KOPT-K1 (cell line): ENCODE measurements around the gene CRABP1.
"Not testable (repeated sequence)": the region's sequence is repeated elsewhere in the genome, so short reads cannot be mapped to it uniquely, and the experiment has no call there.

ENCODE experiments used
- H3K27ac ChIP-seq: fragments of 200-600 bp; sonication (generic); 2 replicates; pipeline ENCODE4 v1.5.1; 2016; ENCODE audit warnings: antibody characterized with exemption, mild to moderate bottlenecking, low read depth, low read length; ENCODE audit not compliant: poor library complexity, severe bottlenecking
- H3K36me3 ChIP-seq: fragments of 200-600 bp; sonication (generic); 2 replicates; pipeline ENCODE4 v1.5.1; 2017; ENCODE audit warnings: antibody characterized with exemption, mild to moderate bottlenecking, low read length, moderate library complexity; ENCODE audit not compliant: insufficient read depth
- H3K9me3 ChIP-seq: fragments of 200-600 bp; sonication (generic); 2 replicates; pipeline ENCODE4 v1.5.1; 2017; ENCODE audit warnings: antibody characterized with exemption, low read length, mild to moderate bottlenecking; ENCODE audit not compliant: insufficient read depth, poor library complexity, severe bottlenecking

The CRABP1 gene

GRCh38 chr15:78370013-78370412 lies 29.9 kb downstream of the CRABP1 start:
- Histone ChIP-seq H3K9me3 (no peaks in the 10 kb centered on the region), H3K27ac (no peak overlapping the region), H3K36me3 (no peaks in the 10 kb centered on the region)

GRCh38 chr15:78372880-78373279 lies 32.7 kb downstream of the CRABP1 start:
- Histone ChIP-seq H3K36me3 (no peaks in the 10 kb centered on the region), H3K27ac (no peak overlapping the region), H3K9me3 (no peaks in the 10 kb centered on the region)

GRCh38 chr15:78374436-78375393 lies 34.6 kb downstream of the CRABP1 start:
- Histone ChIP-seq H3K36me3 (no peaks in the 10 kb centered on the region), H3K27ac (no peak overlapping the region), H3K9me3 (no peaks in the 10 kb centered on the region)

- H3K9me3 ChIP-seq, H3K36me3 ChIP-seq, H3K27ac ChIP-seq: not testable (repeated sequence)
Measured at GRCh38 chr15:78380143-78380542, 40.0 kb downstream of the CRABP1 start.

- Histone ChIP-seq H3K9me3 (no peaks in the 10 kb centered on the region), H3K36me3 (no peaks in the 10 kb centered on the region), H3K27ac (no peak overlapping the region)
Measured at GRCh38 chr15:78382114-78382880, 42.1 kb downstream of the CRABP1 start.

GRCh38 chr15:78384651-78385050 lies 44.5 kb downstream of the CRABP1 start:
- Histone ChIP-seq H3K27ac (no peak overlapping the region), H3K9me3 (no peaks in the 10 kb centered on the region), H3K36me3 (no peaks in the 10 kb centered on the region)

GRCh38 chr15:78387246-78388037 lies 47.3 kb downstream of the CRABP1 start:
- H3K36me3 ChIP-seq, result no peaks in the 10 kb centered on the region
- no peak overlapping the region for H3K27ac ChIP-seq
- no peaks in the 10 kb centered on the region for H3K9me3 ChIP-seq

- no peak overlapping the region for H3K27ac ChIP-seq
Measured at GRCh38 chr15:78388865-78389264, 48.7 kb downstream of the CRABP1 start.

GRCh38 chr15:78389322-78389721 lies 49.2 kb downstream of the CRABP1 start:
- Histone ChIP-seq H3K9me3 (no peaks in the 10 kb centered on the region), H3K36me3 (no peaks in the 10 kb centered on the region), H3K27ac (no peak overlapping the region)

More at GRCh38 chr15:78388865-78389264, 48.7 kb downstream of the CRABP1 start:
- Histone ChIP-seq H3K36me3 (no peaks in the 10 kb centered on the region), H3K9me3 (no peaks in the 10 kb centered on the region)

- Histone ChIP-seq H3K9me3 (no peaks in the 10 kb centered on the region), H3K27ac (no peak overlapping the region), H3K36me3 (no peaks in the 10 kb centered on the region)
Measured at GRCh38 chr15:78389738-78390137, 49.6 kb downstream of the CRABP1 start.

GRCh38 chr15:78390242-78390641 lies 50.1 kb downstream of the CRABP1 start:
- no peak overlapping the region for H3K27ac ChIP-seq
- no peaks in the 10 kb centered on the region for H3K36me3 ChIP-seq

GRCh38 chr15:78390826-78391225 lies 50.7 kb downstream of the CRABP1 start:
- no peak overlapping the region for H3K27ac ChIP-seq
- H3K9me3 ChIP-seq, result no peaks in the 10 kb centered on the region
- H3K36me3 ChIP-seq, result no peaks in the 10 kb centered on the region

More at GRCh38 chr15:78390242-78390641, 50.1 kb downstream of the CRABP1 start:
- no peaks in the 10 kb centered on the region for H3K9me3 ChIP-seq

GRCh38 chr15:78391781-78392180 lies 51.6 kb downstream of the CRABP1 start:
- H3K36me3 ChIP-seq, result no peaks in the 10 kb centered on the region
- H3K9me3 ChIP-seq, result no peaks in the 10 kb centered on the region
- no peak overlapping the region for H3K27ac ChIP-seq

GRCh38 chr15:78392430-78392829 lies 52.3 kb downstream of the CRABP1 start:
- H3K27ac ChIP-seq, result no peak overlapping the region
- no peaks in the 10 kb centered on the region for H3K9me3 ChIP-seq
- no peaks in the 10 kb centered on the region for H3K36me3 ChIP-seq

- Histone ChIP-seq H3K27ac (no peak overlapping the region), H3K36me3 (no peaks in the 10 kb centered on the region), H3K9me3 (no peaks in the 10 kb centered on the region)
Measured at GRCh38 chr15:78393137-78393536, 53.0 kb downstream of the CRABP1 start.
